GM23338 (cell line): Measurements from ENCODE around the gene PTPRZ1. TPM values are rescaled to one million over a fixed set of nuclear protein-coding genes. Genes with fewer than 3 reads are reported as not detected.

ENCODE experiments used
- ATAC-seq: fragments of 200-7000 bp; cut with Tn5 transposase; 3 replicates; pipeline ENCODE4 v1.9.1; 2020
- DNase-seq: peaks from one replicate; pipeline ENCODE4 v3.0.0-alpha.2; 2015; ENCODE audit warnings: low spot score
- H2AFZ ChIP-seq: fragments of 200-600 bp; sonication (generic); 2 replicates; pipeline ENCODE4 v1.8.0; 2016; ENCODE audit warnings: antibody characterized with exemption, mild to moderate bottlenecking, moderate library complexity
- H3F3A ChIP-seq: fragments of 200-600 bp; sonication (generic); replicated peaks from 2 replicates; pipeline ENCODE4 v1.8.0; 2017; ENCODE audit warnings: antibody characterized with exemption, mixed run types, low read depth
- H3K27ac ChIP-seq: fragments of 200-600 bp; sonication (generic); 2 replicates; pipeline ENCODE4 v1.6.1; 2016; ENCODE audit warnings: low read depth
- H3K27me3 ChIP-seq: fragments of 200-600 bp; sonication (generic); 2 replicates; pipeline ENCODE4 v1.8.0; 2016; ENCODE audit warnings: mild to moderate bottlenecking, mixed run types, moderate library complexity; ENCODE audit not compliant: insufficient read depth
- H3K36me3 ChIP-seq: fragments of 200-600 bp; sonication (generic); 2 replicates; pipeline ENCODE4 v1.8.0; 2016; ENCODE audit warnings: mild to moderate bottlenecking; ENCODE audit not compliant: insufficient read depth
- H3K4me1 ChIP-seq: fragments of 200-600 bp; sonication (generic); 2 replicates; pipeline ENCODE4 v1.8.0; 2016; ENCODE audit warnings: mild to moderate bottlenecking, moderate library complexity; ENCODE audit not compliant: insufficient read depth
- H3K4me2 ChIP-seq: fragments of 200-600 bp; sonication (generic); 2 replicates; pipeline ENCODE4 v1.7.1; 2017; ENCODE audit warnings: mixed run types
- H3K4me3 ChIP-seq: fragments of 200-600 bp; sonication (generic); 2 replicates; pipeline ENCODE4 v1.6.1; 2016; ENCODE audit warnings: mixed run types
- H3K79me2 ChIP-seq: fragments of 200-600 bp; sonication (generic); replicated peaks from 2 replicates; pipeline ENCODE4 v1.8.0; 2017; ENCODE audit warnings: mild to moderate bottlenecking; ENCODE audit not compliant: insufficient read depth
- H3K9me2 ChIP-seq: fragments of 200-600 bp; sonication (generic); 2 replicates; pipeline ENCODE4 v1.8.0; 2017; ENCODE audit not compliant: insufficient read depth
- H4K20me1 ChIP-seq: fragments of 200-600 bp; sonication (generic); replicated peaks from 2 replicates; pipeline ENCODE4 v1.8.0; 2017; ENCODE audit warnings: mild to moderate bottlenecking; ENCODE audit not compliant: insufficient read depth
- H3K27ac Mint-ChIP-seq: 2 replicates; pipeline ENCODE4 v1.8.0; 2020; ENCODE audit warnings: inconsistent platforms, mild to moderate bottlenecking, moderate library complexity, mixed read lengths
- H3K27me3 Mint-ChIP-seq: 3 replicates; pipeline ENCODE4 v1.8.0; 2022; ENCODE audit warnings: low read depth, mild to moderate bottlenecking, moderate library complexity, mixed read lengths, inconsistent platforms; ENCODE audit not compliant: insufficient read depth, poor library complexity
- H3K36me3 Mint-ChIP-seq: 3 replicates; pipeline ENCODE4 v1.8.0; 2021; ENCODE audit warnings: low read depth, mild to moderate bottlenecking, inconsistent platforms, moderate library complexity, mixed read lengths
- H3K4me1 Mint-ChIP-seq: 3 replicates; pipeline ENCODE4 v1.8.0; 2020; ENCODE audit warnings: mild to moderate bottlenecking, inconsistent platforms, mixed read lengths
- H3K4me3 Mint-ChIP-seq: 3 replicates; pipeline ENCODE4 v1.8.0; 2021; ENCODE audit warnings: moderate library complexity, mild to moderate bottlenecking, inconsistent platforms, mixed read lengths
- H3K9me3 Mint-ChIP-seq: 3 replicates; pipeline ENCODE4 v1.8.0; 2020; ENCODE audit warnings: moderate library complexity, mild to moderate bottlenecking, inconsistent platforms, mixed read lengths
- CREB1 ChIP-seq: fragments of 250-450 bp; sonication (Bioruptor Pico); IDR thresholded peaks from 2 replicates; pipeline ENCODE4 v1.5.0; 2020; ENCODE audit warnings: low read depth, mild to moderate bottlenecking, moderate library complexity
- CTCF ChIP-seq, 2 experiments: fragments of 200-600 bp in 1 of 2; sonication (generic) in 1 of 2; conservative IDR thresholded peaks; 2 replicates each; pipeline versions ENCODE4 v1.5.1 to v1.6.1; 2016 to 2017; ENCODE audit warnings: antibody characterized with exemption in 2 of 2, low read depth in 2 of 2, mild to moderate bottlenecking in 2 of 2, moderate library complexity in 1 of 2
- ETS1 ChIP-seq: IDR thresholded peaks from 2 replicates; pipeline ENCODE4 v1.6.1; 2016; ENCODE audit warnings: antibody characterized with exemption
- EZH2 ChIP-seq: fragments of 200-600 bp; sonication (generic); IDR thresholded peaks from one replicate; pipeline ENCODE4 v1.8.0; 2017; ENCODE audit warnings: antibody characterized with exemption, mild to moderate bottlenecking, low read depth; ENCODE audit not compliant: unreplicated experiment
- EZH2phosphoT487 ChIP-seq: fragments of 200-600 bp; sonication (generic); IDR thresholded peaks from one replicate; pipeline ENCODE4 v1.8.1; 2018; ENCODE audit warnings: antibody characterized with exemption; ENCODE audit not compliant: unreplicated experiment
- JUNB ChIP-seq: IDR thresholded peaks from one replicate; pipeline ENCODE4 v1.6.1; 2016; ENCODE audit warnings: antibody characterized with exemption; ENCODE audit not compliant: unreplicated experiment
- NANOG ChIP-seq: IDR thresholded peaks from 2 replicates; pipeline ENCODE4 v1.6.1; 2016; ENCODE audit warnings: antibody characterized with exemption, borderline replicate concordance
- POLR2AphosphoS5 ChIP-seq: IDR thresholded peaks from 2 replicates; pipeline ENCODE4 v1.6.1; 2016; ENCODE audit warnings: antibody characterized with exemption, low read depth
- STAT1 ChIP-seq: IDR thresholded peaks from one replicate; pipeline ENCODE4 v1.6.1; 2016; ENCODE audit warnings: antibody characterized with exemption; ENCODE audit not compliant: unreplicated experiment
- ZNF114 ChIP-seq: fragments of 250-450 bp; sonication (Bioruptor Pico); IDR thresholded peaks from 2 replicates; pipeline ENCODE4 v1.5.0; 2020; ENCODE audit warnings: mild to moderate bottlenecking, moderate library complexity
- ZNF331 ChIP-seq: fragments of 250-450 bp; sonication (Bioruptor Pico); IDR thresholded peaks from 2 replicates; pipeline ENCODE4 v1.5.0; 2020; ENCODE audit warnings: low read depth, mild to moderate bottlenecking, moderate library complexity
- ZNF462 ChIP-seq: fragments of 250-450 bp; sonication (Bioruptor Pico); IDR thresholded peaks from 2 replicates; pipeline ENCODE4 v1.5.0; 2020; ENCODE audit warnings: mild to moderate bottlenecking, moderate library complexity
- polyA plus RNA-seq: library from polyadenylated mRNA; unstranded; fragments of >200 nt; fragmentation: Nextera tagmentation; extraction: Ambion mirVana; gene quantifications from 2 replicates; pipeline ENCODE4 v1.2.1, GENCODE V29; 2016
- total RNA-seq: library from RNA; depleted of rRNA; stranded (reverse); fragments of >200 nt; shearing (Covaris generic); gene quantifications from 2 replicates; pipeline ENCODE4 v1.2.3, GENCODE V29; 2014
- TF ChIP-seq, protein P1 (sequence below): IDR thresholded peaks from one replicate; pipeline ENCODE4 v1.6.1; 2018; ENCODE audit warnings: antibody characterized with exemption; ENCODE audit not compliant: unreplicated experiment

PTPRZ1 gene
- total and polyA plus RNA-seq, 2 experiments from 2014 or later, result 160 to 230 TPM

DNA sequence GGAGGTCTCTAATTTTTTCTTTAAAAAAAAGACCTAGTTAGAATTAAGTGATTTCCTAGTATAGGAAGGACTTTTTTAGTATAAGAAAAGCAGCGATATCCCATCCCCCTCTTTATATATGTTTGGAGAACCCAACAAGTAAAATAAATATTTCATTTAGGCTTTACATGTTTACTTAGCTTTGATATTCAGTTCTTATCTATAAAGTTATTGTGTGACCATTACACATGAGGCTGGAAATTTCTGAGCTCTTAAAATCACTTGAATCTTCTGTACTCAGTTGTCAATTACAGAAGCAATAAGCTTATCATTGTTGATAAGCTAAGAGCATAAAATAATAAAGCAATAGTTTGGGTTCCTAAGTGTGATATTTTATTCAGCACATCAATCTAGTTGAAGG, 181.4 kb downstream of the PTPRZ1 start:
- Histone ChIP-seq H3K27ac (no peak overlapping the region), H3K4me1 (peaks cover 15% of the 10 kb centered on the region), H4K20me1 (no peaks in the 10 kb centered on the region), H3K79me2 (no peaks in the 10 kb centered on the region), H3K4me3 (no peak overlapping the region), H3K36me3 (peaks cover 29% of the 10 kb centered on the region), H2AFZ (no peak overlapping the region), H3K4me2 (no peak overlapping the region), H3K27me3 (no peaks in the 10 kb centered on the region), H3F3A (peaks cover 2% of the 10 kb centered on the region; the same call in 1 of the 2 replicates), H3K9me2 (no peaks in the 10 kb centered on the region)
- no peak for ATAC-seq
- Mint-ChIP-seq H3K27me3 (no peaks in the 10 kb centered on the region), H3K36me3 (peaks cover 56% of the 10 kb centered on the region), H3K9me3 (no peaks in the 10 kb centered on the region), H3K4me1 (peaks cover 25% of the 10 kb centered on the region), H3K27ac (no peak overlapping the region), H3K4me3 (no peak overlapping the region)
- TF ChIP-seq STAT1 (no peak), EZH2phosphoT487 (no peak), CTCF (conservative IDR thresholded peaks at IDR 0.05; ENCODE audit: low read depth in 2 of 2) (no peak), NANOG (no peak), ZNF114 (CRISPR knock-in tag) (no peak), EZH2 (no peak), CREB1 (CRISPR knock-in tag) (no peak), ETS1 (no peak), ZNF462 (CRISPR knock-in tag) (no peak), ZNF331 (no peak), POLR2AphosphoS5 (no peak), JUNB (no peak)
- TF ChIP-seq, protein P1, sequence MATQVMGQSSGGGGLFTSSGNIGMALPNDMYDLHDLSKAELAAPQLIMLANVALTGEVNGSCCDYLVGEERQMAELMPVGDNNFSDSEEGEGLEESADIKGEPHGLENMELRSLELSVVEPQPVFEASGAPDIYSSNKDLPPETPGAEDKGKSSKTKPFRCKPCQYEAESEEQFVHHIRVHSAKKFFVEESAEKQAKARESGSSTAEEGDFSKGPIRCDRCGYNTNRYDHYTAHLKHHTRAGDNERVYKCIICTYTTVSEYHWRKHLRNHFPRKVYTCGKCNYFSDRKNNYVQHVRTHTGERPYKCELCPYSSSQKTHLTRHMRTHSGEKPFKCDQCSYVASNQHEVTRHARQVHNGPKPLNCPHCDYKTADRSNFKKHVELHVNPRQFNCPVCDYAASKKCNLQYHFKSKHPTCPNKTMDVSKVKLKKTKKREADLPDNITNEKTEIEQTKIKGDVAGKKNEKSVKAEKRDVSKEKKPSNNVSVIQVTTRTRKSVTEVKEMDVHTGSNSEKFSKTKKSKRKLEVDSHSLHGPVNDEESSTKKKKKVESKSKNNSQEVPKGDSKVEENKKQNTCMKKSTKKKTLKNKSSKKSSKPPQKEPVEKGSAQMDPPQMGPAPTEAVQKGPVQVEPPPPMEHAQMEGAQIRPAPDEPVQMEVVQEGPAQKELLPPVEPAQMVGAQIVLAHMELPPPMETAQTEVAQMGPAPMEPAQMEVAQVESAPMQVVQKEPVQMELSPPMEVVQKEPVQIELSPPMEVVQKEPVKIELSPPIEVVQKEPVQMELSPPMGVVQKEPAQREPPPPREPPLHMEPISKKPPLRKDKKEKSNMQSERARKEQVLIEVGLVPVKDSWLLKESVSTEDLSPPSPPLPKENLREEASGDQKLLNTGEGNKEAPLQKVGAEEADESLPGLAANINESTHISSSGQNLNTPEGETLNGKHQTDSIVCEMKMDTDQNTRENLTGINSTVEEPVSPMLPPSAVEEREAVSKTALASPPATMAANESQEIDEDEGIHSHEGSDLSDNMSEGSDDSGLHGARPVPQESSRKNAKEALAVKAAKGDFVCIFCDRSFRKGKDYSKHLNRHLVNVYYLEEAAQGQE, result no peak
- DNase-seq, result no peak
